GM19397 (cell line): ENCODE results near the gene EIF3F.
"Not testable (repeated sequence)": the region's sequence is repeated elsewhere in the genome, so short reads cannot be mapped to it uniquely, and the experiment has no call there.

Source experiments
- ATAC-seq: cut with Tn5 transposase; IDR thresholded peaks from one replicate; pipeline ENCODE4 v1.9.1; 2021; ENCODE audit warnings: mild to moderate bottlenecking, moderate library complexity; ENCODE audit not compliant: unreplicated experiment

The EIF3F gene

GRCh38 chr11:7983832-7984590 lies 3.1 kb upstream of the EIF3F start:
- no peak for ATAC-seq

DNA sequence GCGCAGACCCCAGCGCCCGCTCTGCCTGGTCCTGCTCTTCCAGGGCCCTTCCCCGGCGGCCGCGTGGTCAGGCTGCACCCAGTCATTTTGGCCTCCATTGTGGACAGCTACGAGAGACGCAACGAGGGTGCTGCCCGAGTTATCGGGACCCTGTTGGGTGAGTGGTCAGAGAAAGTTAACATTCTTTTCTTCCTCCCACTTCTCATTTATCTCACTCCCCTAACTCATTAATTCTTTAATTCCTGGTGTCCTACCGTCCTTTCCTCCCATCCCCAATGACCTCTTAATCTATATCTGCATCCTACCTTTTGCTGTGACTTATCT lies 385 bp downstream of the EIF3F start:
- not testable (repeated sequence) for ATAC-seq

DNA sequence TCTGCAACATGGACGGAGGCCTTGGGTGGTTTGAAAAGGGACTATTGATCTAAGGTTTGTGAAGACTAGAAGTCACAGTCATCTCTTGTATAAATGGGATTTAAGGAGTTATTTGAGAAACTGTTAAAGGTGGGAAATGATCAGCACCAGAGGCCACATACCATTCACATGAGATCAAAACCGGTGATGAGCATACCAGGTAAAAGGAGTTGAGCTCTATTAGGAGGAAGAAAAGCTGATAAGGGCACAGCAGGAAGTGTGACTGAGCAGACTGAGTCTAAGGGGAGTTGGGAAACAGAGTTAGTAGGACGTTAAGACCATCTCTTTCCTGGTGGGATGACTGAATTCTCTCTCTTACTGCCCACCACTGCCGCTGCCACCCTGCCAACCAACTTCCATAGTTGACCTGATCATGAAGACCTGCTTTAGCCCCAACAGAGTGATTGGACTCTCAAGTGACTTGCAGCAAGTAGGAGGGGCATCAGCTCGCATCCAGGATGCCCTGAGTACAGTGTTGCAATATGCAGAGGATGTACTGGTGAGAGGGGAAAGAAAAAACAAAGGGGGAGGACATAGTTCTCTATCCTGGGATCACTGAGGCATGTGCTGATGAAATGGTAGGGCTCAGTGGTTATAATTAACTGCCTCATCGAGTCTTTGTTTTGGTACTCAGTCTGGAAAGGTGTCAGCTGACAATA lies 7.6 kb downstream of the EIF3F start:
- no peak for ATAC-seq

- ATAC-seq = no peak
These were observed 12.7 kb downstream of the EIF3F start for GRCh38 chr11:7999795-8000194.

GRCh38 chr11:8000390-8000789 lies 13.3 kb downstream of the EIF3F start:
- no peak for ATAC-seq

GRCh38 chr11:8002676-8003075 lies 15.5 kb downstream of the EIF3F start:
- no peak for ATAC-seq

GRCh38 chr11:8003187-8003586 lies 16.1 kb downstream of the EIF3F start:
- ATAC-seq = no peak

GRCh38 chr11:8004008-8004407 lies 16.9 kb downstream of the EIF3F start:
- ATAC-seq = no peak

DNA sequence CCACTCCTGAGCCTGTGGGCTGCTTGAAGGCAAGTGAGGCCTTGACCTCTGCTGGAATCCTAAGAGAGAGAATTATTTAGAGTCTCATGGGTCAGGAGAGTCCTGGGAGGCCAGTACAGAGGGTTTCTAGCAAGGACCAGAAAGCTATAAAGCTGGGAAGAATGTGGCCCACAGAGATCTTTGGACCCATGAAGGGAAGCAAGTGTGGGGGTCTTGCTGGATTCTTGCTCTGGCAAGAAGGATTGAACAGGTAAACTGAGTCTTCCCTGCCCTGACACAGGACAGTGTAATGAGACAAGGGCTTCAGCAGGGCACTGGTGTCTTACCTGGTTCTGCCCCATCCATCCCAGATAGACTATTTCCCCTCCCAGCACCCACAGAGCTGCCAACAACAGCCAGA lies 18.4 kb downstream of the EIF3F start:
- ATAC-seq = no peak

- ATAC-seq = peak; percentile 80
These were observed 19.3 kb downstream of the EIF3F start for GRCh38 chr11:8006349-8006977.

- ATAC-seq = no peak
These were observed 21.1 kb downstream of the EIF3F start for GRCh38 chr11:8008212-8008611.

GRCh38 chr11:8009856-8010255 lies 22.7 kb downstream of the EIF3F start:
- no peak for ATAC-seq

DNA sequence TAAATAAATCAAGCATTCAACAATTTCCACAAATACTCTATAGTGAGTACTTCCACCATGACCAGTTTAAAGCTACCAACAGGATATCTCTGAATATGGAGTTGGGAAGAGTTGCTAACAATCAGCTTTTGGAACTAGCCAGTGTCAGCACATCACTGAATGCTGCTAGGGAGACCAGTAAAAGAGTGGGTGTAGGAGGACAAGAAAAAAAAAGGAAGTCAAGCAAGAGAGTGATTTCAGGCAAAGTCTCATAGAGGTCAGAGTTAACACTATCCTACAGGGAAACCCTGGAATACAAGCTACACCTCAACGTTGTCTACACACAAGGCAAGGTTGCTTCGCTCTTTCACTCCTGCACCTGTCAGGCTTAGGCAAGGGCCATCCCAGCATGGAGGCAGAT lies 24.2 kb downstream of the EIF3F start:
- ATAC-seq = no peak

- ATAC-seq = no peak
These were observed 24.9 kb downstream of the EIF3F start for GRCh38 chr11:8011981-8012444.

- no peak for ATAC-seq
These were observed 26.7 kb downstream of the EIF3F start for GRCh38 chr11:8013833-8014232.

DNA sequence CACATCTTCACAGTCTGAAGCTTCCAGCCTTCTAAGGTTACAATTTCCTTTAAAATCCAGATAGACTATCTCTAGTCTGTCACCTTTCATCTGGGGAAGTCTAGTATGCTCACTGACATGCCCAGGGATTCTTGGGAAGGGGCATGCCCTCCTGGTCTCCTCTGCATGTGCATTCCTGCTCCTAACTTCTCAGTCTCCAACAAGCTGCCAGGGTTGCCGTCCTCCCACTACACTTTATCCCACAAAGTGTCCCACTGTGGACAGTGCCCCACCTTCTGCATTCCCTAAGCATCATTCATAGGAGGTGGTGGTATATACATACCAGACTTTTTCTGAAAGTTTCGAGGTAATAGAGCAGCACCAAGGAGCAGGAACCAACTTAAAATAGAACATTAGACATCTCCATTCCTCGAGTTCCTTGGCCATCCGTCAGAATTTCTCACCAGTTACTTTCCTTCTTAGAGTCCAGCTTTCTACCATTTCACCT lies 28.7 kb downstream of the EIF3F start:
- no peak for ATAC-seq

- ATAC-seq = no peak
These were observed 29.3 kb downstream of the EIF3F start for GRCh38 chr11:8016440-8016839.

DNA sequence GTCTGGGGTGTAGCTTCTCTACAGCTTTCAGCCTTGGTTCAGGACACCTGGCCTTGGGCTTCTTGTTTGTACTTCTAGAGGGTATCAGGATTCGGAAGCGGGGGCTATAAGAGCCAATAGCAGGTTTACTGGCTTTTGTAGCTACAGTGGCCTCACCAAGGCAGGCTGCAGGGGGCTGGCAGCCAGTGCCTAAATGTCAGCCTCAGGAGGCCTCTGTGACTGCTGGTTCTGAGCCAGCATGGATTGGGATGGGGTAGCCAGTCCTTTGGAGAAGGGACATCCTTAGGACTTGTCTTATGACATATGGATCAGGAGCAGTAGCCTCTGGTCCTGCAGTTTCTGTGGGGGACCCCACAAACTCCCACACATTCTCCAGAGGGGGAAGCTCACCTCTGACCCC lies 29.9 kb downstream of the EIF3F start:
- no peak for ATAC-seq

- ATAC-seq = no peak
These were observed 30.9 kb downstream of the EIF3F start for GRCh38 chr11:8017894-8018483.

DNA sequence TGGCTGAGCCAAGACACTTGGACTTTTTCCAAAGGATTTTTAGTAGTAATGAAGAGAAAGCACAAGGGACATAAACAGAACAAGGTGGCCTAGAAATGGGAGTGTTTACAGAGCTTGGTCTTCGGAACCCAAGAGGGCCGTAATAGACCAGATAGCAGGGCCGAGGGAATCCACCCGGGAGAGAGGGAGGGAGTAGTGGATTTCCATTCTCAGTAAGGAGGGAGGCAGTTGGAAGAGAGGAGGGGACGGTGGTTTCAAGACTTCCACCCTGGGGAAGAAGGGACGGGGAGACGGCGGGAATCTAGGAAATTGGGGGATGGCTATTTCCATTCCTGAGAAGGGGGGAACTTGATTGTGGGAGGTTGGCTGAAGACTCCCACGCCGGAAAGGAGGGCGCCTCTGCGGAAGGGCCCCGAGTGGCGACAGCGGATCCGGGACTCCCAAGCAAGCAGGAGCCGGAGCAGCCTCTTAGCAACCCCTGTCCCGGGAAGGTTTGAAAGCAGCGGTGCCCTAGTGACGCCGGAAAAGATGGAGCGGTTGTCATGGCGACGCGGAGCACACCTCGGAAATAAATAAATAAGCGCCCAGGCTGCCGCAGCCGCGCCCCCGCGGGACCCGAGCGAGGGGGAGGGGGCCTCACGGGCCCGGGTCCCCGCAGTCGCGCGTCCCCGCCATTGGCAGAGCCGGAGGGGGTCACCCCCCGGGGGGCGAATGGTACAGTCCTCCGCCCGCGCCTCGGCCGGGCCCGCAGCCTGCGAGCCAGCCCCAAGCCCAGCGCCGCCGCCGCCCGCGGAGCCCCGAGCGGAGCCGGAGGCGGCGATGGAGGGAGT lies 31.6 kb downstream of the EIF3F start:
- ATAC-seq = peak; percentile 54
